Activated T-helper 17 cell treated with anti-CD3 and anti-CD28 coated beads, Interleukin-2, amount 50 U/mL, for 72 hours (primary cell): ENCODE data around the gene PIGP. TPM values are rescaled to one million over a fixed set of nuclear protein-coding genes. Genes with fewer than 3 reads are reported as not detected.
"Not testable (repeated sequence)": the region's sequence is repeated elsewhere in the genome, so short reads cannot be mapped to it uniquely, and the experiment has no call there.

Experiments used
- ATAC-seq: fragments of 150-1000 bp; cut with Tn5 transposase; replicated peaks from 2 replicates; pipeline ENCODE4 v1.10.0; 2021; ENCODE audit warnings: mild to moderate bottlenecking, moderate library complexity
- H3K27ac Mint-ChIP-seq: one replicate; pipeline ENCODE4 v1.8.0; 2022; ENCODE audit warnings: mixed read lengths
- H3K27me3 Mint-ChIP-seq: one replicate; pipeline ENCODE4 v1.8.0; 2022; ENCODE audit warnings: mixed read lengths
- H3K36me3 Mint-ChIP-seq: one replicate; pipeline ENCODE4 v1.8.0; 2022; ENCODE audit warnings: low read depth, mild to moderate bottlenecking, mixed read lengths
- H3K4me1 Mint-ChIP-seq: one replicate; pipeline ENCODE4 v1.8.0; 2022; ENCODE audit warnings: mixed read lengths
- H3K4me3 Mint-ChIP-seq: one replicate; pipeline ENCODE4 v1.8.0; 2022; ENCODE audit warnings: mild to moderate bottlenecking, mixed read lengths
- H3K9me3 Mint-ChIP-seq: one replicate; pipeline ENCODE4 v1.8.0; 2022; ENCODE audit warnings: mixed read lengths
- total RNA-seq, 2 donors: library from RNA; stranded (reverse); gene quantifications; one replicate each; pipeline ENCODE4 v1.2.3, GENCODE V29; 2022

Gene PIGP
- total RNA-seq, 2 donors from 2014 or later = 16.5 to 16.6 TPM

- Mint-ChIP-seq H3K27ac (no peak overlapping the region), H3K27me3 (peaks cover 14% of the 10 kb centered on the region), H3K9me3 (no peaks in the 10 kb centered on the region), H3K4me3 (no peak overlapping the region), H3K36me3 (no peaks in the 10 kb centered on the region), H3K4me1 (no peaks in the 10 kb centered on the region)
- no peak for ATAC-seq
These were observed 29.1 kb downstream of the PIGP start for GRCh38 chr21:37043818-37044217.

DNA sequence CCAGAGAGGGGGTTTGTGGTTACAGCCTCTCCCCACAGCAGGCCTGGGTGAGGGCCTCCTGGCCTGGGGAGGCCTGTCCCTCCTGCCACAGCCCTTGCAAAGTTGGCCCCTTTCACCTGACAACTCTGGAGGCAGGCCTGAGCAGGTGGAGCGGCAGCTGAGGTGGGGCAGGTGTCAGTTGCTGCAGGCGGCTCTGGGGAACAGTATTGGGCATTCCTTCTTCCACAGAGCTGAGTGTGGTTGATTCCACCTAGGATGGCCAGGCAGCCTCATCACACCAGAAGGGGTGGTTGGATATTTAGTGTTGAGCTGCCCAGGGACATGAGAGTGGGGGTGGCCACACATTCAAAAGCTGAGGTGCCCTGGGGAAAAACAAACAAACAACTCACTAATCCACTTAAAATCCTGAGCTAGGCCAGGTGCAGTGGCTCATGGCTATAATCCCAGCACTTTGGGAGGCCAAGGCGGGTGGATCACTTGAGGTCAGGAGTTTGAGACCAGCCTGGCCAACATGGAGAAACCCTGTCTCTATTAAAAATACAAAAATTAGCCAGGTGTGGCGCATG, 31.1 kb downstream of the PIGP start:
- Mint-ChIP-seq H3K27ac (no peak overlapping the region), H3K4me1 (no peaks in the 10 kb centered on the region), H3K27me3 (peaks cover 5% of the 10 kb centered on the region), H3K36me3 (no peaks in the 10 kb centered on the region), H3K4me3 (no peak overlapping the region), H3K9me3 (no peaks in the 10 kb centered on the region)
- ATAC-seq = no peak

DNA sequence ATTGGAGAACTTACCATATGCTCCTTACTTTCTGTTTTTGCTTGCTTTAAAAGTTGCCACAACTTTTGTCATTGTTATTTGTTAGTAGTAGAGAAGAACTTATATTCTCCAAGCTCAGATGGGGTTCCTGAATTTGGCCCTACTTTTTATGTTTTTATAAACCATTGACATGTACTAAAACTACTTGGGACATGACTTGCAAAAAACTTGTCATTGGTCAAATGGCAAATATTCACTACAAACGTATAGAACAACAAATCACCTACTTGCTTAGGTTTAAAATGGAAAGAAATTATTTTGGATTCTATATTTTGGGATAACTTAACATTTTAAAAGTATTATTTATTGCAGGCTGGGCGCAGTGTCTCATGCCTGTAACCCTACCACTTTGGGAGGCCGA, 32.7 kb downstream of the PIGP start:
- Mint-ChIP-seq H3K36me3 (no peaks in the 10 kb centered on the region), H3K4me1 (no peaks in the 10 kb centered on the region), H3K27me3 (no peaks in the 10 kb centered on the region), H3K4me3 (no peak overlapping the region), H3K9me3 (no peaks in the 10 kb centered on the region), H3K27ac (no peak overlapping the region)
- no peak for ATAC-seq

DNA sequence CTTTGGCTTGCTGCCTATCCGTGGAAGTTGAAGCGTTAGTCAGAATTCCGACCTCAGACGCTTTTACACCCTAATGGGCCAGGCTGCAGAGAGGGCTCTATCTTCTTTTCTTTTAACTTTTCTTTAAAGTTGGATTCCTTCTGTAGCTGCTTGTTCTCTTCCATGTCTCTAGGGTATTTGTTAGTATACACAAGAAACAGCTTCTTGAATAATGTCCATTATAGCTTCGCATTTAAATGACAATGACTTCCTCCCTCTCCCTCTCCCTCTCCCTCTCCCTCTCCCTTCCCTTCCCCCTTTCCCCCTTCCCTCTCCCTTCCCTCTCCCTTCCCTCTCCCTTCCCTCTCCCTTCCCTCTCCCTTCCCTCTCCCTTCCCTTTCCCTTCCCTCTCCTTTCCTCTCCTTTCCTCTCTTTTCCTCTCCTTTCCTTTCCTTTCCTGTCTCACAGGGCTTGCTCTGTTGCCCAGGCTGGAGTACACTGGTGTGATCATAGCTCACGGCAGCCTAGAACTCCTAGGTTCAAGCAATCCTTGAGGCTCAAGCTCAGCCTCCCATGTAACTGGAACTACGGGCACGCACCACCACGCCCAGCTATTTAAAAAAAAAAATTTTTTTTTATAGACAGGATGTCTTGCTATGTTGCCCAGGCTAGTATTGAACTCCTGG, 33.3 kb downstream of the PIGP start:
- H3K27me3 Mint-ChIP-seq = no peaks in the 10 kb centered on the region
- H3K27ac Mint-ChIP-seq = no peak overlapping the region
- no peaks in the 10 kb centered on the region for H3K4me1 Mint-ChIP-seq
- ATAC-seq = no peak
- no peaks in the 10 kb centered on the region for H3K36me3 Mint-ChIP-seq
- H3K4me3 Mint-ChIP-seq = no peak overlapping the region
- H3K9me3 Mint-ChIP-seq = no peaks in the 10 kb centered on the region

- Mint-ChIP-seq H3K9me3 (no peaks in the 10 kb centered on the region), H3K36me3 (no peaks in the 10 kb centered on the region), H3K27me3 (no peaks in the 10 kb centered on the region), H3K4me3 (no peak overlapping the region), H3K4me1 (no peaks in the 10 kb centered on the region), H3K27ac (no peak overlapping the region)
- no peak for ATAC-seq
These were observed 36.7 kb downstream of the PIGP start for GRCh38 chr21:37036177-37036576.

DNA sequence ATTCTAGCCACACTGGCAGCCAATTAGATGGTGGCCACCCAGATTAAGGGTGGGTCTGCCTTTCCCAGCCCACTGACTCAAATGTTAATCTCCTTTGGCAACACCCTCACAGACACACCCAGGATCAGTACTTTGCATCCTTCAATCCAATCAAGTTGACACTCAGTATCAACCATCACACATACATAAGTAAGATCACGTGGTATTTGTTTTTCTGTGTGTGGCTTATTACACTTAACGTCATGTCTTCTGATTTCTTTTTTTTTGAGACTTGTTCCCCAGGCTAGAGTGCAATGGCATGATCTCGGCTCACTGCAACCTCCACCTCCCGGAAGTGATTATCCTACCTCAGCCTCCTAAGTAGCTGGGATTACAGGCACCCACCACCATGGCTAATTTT, 38.5 kb downstream of the PIGP start:
- H3K27me3 Mint-ChIP-seq, H3K36me3 Mint-ChIP-seq, H3K9me3 Mint-ChIP-seq, ATAC-seq, H3K27ac Mint-ChIP-seq, H3K4me3 Mint-ChIP-seq, H3K4me1 Mint-ChIP-seq: not testable (repeated sequence)

DNA sequence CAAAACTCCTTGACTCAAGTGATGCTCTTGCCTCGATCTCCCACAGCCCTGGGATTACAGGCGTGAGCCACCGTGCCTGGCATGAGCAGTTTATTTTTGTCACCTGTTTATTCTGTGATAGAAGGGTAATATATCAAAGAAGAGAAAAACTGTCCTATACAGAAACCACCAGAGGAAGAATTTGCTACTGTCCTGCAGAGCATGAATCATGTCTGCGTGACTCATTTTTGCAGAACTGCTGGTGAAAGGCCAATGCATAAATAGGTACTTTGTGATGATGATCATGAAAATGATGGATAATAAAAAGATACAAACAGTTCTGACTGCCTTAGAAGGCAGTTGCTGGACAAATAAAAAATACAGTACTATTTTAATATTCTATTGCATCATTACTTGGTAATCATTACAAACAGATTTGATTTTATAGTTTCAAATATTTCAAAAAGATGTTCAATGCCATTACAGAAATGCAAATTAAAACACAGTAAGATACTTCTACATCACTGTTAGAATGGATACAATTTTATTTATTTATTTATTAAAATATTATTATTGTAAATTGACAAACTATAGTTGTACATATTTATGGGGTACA, 39.9 kb downstream of the PIGP start:
- peaks cover 3% of the 10 kb centered on the region for H3K27me3 Mint-ChIP-seq
- no peaks in the 10 kb centered on the region for H3K4me1 Mint-ChIP-seq
- no peaks in the 10 kb centered on the region for H3K36me3 Mint-ChIP-seq
- no peak overlapping the region for H3K27ac Mint-ChIP-seq
- peak; percentile 72 for ATAC-seq
- no peak overlapping the region for H3K4me3 Mint-ChIP-seq
- H3K9me3 Mint-ChIP-seq = peaks cover 3% of the 10 kb centered on the region

DNA sequence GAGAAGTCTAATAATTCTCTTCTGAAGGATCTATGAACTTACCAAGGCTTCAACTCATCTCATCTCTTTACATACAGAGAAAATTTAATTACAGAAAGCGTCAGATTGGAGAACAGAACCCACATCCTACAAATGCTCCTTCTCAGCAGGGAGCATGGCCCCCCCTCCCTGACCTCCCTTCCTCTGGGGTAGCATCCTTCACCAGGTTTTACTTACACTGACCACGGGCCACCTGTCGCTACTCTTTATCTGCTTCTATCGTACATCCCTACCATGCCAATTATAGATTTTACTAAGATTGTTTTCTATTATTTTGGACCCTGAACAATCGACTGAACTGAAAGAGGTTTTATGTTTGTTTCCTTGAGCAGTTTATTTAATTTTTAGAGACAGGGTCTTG, 40.6 kb downstream of the PIGP start:
- H3K36me3 Mint-ChIP-seq = no peaks in the 10 kb centered on the region
- H3K9me3 Mint-ChIP-seq = peaks cover 3% of the 10 kb centered on the region
- peaks cover 3% of the 10 kb centered on the region for H3K27me3 Mint-ChIP-seq
- H3K27ac Mint-ChIP-seq = no peak overlapping the region
- H3K4me1 Mint-ChIP-seq = no peaks in the 10 kb centered on the region
- H3K4me3 Mint-ChIP-seq = no peak overlapping the region
- ATAC-seq = no peak

DNA sequence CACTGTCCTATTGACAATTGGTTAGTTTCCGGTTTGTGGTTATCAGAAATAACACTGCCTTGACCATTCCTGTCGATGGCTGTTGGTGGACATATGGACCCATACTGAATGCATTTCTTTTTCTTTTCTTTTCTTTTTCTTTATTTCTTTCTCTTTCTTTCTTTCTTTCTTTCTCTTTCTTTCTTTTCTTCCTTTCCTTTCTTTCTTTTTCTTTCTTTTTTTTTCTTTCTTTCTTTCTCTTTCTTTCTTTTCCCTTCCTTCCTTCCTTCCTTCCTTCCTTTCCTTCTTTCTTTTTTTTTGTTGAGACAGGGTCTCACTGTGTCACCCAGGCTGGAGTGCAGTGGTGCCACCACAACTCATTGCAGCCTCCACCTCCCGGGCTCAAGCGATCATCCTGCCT, 42.0 kb downstream of the PIGP start:
- ATAC-seq = no peak

DNA sequence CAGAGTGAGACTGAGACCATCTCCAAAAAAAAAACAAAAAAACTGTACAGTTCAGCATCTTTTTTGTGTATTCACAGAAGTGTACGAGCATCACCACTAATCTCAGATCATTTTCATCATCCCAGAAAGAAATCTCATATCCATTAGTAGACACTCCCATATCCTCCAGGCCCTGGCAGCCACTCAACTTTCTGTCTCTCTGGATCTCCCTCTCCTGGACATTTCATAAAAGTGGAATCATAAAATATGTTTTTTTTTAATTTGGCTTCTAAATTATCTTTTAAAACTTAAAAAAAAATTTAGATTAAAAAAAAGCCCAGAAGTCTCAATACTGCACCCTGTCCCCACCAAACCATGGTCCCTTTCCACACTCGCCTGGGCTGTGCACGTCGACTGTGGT, 44.3 kb downstream of the PIGP start:
- Mint-ChIP-seq H3K4me3 (no peak overlapping the region), H3K36me3 (no peaks in the 10 kb centered on the region), H3K27ac (no peak overlapping the region), H3K9me3 (peaks cover 3% of the 10 kb centered on the region), H3K27me3 (peaks cover 7% of the 10 kb centered on the region), H3K4me1 (no peaks in the 10 kb centered on the region)
- ATAC-seq = no peak

More for the DNA sequence above, 42.0 kb downstream of the PIGP start:
- Mint-ChIP-seq H3K27me3 (peaks cover 7% of the 10 kb centered on the region), H3K4me3 (no peak overlapping the region), H3K4me1 (no peaks in the 10 kb centered on the region), H3K9me3 (peaks cover 3% of the 10 kb centered on the region), H3K27ac (no peak overlapping the region), H3K36me3 (no peaks in the 10 kb centered on the region)

DNA sequence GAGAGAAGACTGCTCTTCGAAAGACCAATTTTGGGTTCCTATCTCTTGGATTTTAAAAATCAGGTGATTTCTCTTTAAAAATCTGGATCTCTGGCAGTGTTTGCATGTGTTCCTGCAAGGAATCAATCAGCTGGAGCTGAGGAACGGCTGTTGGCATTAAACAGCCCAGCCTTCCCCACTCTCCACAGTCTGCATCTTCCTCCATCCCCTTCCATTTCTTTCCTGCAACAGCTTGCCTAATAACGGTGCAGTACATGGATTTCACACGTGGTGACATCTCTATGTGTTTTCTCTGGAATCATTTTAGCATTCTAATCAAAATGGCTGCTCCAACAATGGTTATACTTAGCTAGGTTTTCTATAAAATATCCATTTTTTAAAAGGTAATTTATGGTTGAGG, 46.4 kb downstream of the PIGP start:
- Mint-ChIP-seq H3K36me3 (no peaks in the 10 kb centered on the region), H3K4me1 (no peaks in the 10 kb centered on the region), H3K4me3 (no peak overlapping the region), H3K27me3 (peaks cover 7% of the 10 kb centered on the region), H3K27ac (no peak overlapping the region), H3K9me3 (peaks cover 3% of the 10 kb centered on the region)
- ATAC-seq = no peak

DNA sequence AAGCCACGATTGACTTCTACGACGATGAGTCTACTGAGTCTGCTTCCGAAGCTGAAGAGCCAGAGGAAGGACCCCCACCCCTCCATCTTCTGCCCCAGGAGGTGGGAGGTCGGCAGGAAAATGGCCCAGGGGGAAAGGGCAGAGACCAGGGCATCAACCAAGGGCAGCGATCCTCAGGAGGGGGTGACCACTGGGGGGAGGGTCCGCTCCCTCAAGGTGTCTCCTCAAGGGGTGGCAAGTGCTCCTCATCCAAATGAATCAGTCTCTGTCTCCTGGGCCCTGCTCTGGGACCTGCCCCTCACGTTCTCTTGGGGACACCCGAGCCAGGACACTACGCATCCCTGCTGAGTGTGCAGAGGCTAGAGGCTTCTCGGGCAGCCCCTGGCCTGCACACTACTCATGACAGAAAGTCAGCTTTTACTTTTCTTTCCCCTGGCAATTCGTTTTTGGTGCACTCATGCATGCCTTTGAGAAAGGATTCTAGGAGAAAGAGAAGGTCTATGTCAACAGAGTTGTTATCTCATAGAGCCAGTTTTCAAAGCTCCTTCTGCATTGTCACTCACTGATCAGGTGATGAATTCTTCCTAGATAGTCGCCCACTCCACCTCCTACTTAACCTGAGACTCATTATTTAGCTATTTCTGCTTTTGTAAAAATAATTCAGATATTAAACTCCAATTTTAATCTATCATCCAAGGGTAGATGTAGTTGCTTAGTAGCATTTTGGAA, 54.8 kb downstream of the PIGP start:
- Mint-ChIP-seq H3K4me1 (no peaks in the 10 kb centered on the region), H3K9me3 (no peaks in the 10 kb centered on the region), H3K27me3 (peaks cover 6% of the 10 kb centered on the region), H3K4me3 (no peak overlapping the region), H3K36me3 (no peaks in the 10 kb centered on the region), H3K27ac (no peak overlapping the region)
- ATAC-seq = no peak
